HG03457 (cell line): ENCODE data around the gene PDIA5.

Source experiments
- ATAC-seq: cut with Tn5 transposase; IDR thresholded peaks from one replicate; pipeline ENCODE4 v1.9.1; 2021; ENCODE audit warnings: moderate number of reproducible peaks; ENCODE audit not compliant: unreplicated experiment

The PDIA5 gene

DNA sequence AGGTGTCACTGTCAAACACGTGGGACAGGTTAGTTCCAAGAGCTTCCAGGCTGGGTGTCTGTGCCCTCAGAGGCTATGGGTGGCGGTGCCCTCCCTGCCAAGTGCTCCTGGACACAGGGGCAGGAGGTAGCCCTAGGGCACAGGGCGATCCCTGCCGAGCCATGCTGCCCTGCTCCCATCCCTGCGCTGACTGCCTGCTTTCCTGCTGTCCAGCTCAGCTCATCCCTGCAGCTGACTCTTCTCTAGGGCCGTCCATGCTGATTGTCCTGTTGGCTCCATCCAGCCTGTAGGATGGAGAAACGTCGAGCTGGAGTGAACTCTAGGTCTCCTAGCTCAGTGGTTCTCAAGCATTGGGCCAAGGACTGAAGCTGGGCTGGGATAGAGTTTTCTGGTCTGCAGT is 3.7 kb downstream of the PDIA5 start:
- no peak for ATAC-seq

DNA sequence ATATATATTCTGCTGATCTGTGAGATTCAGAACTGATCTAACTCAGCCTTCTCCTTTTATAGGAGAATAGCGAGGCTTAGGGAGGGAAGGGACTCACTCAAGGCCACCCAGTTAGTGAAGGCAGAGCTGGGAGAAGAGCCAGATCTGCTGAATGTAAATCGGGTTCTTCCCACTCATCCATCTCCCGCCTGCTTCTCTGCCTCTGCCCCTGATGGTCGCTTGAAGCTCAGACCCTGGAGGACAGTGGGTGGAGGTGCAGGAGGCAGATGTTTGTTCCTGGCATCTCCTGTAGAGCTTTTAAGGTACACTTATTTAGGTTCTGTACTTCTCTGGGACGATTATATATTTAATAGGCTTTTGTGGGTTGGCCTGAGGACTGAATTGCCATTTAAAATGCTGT is 4.3 kb downstream of the PDIA5 start:
- no peak for ATAC-seq

DNA sequence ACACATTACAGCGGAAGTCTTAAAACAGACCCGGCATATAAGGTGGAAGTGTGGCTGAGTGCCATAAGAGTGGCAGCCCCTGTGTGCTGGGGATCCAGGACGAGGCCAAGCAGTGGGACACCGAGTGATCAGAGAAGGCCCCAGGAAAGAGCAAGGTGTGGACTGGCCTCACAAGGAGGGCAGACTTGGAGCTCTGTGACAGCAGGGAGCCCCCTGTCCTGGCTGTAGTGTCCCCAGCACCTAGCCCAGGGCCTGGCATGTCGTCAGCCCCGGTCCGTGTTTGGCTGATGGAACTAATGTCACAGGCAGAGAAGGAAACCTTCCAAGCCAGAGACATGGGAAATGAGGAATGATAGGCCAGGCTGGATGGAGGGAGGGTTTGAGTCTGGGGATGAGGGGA is 4.8 kb downstream of the PDIA5 start:
- ATAC-seq: no peak

DNA sequence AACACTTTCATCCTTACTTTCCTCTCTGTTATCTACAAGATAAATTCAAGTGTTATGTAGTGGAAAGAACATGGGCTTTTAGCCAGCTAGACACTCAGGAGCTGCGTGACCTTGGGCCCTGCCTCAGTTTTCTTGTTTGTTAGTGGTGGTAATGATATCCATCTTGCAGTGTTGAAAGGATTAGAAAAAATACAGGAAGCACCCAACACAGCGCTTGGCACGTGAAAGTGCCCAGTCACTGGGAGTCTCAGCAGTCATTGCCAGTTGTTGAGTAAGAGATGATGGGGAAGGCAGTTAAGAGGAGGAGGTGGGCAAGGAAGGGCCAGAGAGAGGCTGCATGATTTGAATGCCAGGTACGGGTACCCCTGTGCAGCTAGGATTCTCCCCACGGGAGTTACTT is 5.3 kb downstream of the PDIA5 start:
- no peak for ATAC-seq

DNA sequence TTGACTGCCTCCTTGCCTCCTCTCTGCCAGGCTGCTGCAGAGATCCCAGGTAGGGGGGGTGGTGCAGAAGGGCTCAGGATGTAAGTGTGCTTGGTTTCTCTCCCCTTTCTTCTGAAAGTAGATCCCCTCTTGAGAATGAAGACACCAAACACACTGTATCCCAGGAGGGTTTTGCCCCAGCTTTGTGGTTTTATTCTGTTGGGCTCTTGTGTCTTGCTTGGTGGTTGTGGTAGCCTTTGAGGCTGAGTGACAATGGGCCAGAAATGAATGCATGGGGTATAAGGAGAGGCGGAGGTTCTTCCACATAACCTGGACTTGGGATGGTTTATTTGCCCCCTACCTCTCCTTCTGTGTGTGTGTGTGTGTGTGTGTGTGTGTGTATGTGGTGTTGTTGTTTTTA is 5.7 kb downstream of the PDIA5 start:
- ATAC-seq: no peak

- ATAC-seq: no peak
Measured at GRCh38 chr3:123075359-123075758, 8.5 kb downstream of the PDIA5 start.

GRCh38 chr3:123076112-123076495 is 9.3 kb downstream of the PDIA5 start:
- no peak for ATAC-seq

DNA sequence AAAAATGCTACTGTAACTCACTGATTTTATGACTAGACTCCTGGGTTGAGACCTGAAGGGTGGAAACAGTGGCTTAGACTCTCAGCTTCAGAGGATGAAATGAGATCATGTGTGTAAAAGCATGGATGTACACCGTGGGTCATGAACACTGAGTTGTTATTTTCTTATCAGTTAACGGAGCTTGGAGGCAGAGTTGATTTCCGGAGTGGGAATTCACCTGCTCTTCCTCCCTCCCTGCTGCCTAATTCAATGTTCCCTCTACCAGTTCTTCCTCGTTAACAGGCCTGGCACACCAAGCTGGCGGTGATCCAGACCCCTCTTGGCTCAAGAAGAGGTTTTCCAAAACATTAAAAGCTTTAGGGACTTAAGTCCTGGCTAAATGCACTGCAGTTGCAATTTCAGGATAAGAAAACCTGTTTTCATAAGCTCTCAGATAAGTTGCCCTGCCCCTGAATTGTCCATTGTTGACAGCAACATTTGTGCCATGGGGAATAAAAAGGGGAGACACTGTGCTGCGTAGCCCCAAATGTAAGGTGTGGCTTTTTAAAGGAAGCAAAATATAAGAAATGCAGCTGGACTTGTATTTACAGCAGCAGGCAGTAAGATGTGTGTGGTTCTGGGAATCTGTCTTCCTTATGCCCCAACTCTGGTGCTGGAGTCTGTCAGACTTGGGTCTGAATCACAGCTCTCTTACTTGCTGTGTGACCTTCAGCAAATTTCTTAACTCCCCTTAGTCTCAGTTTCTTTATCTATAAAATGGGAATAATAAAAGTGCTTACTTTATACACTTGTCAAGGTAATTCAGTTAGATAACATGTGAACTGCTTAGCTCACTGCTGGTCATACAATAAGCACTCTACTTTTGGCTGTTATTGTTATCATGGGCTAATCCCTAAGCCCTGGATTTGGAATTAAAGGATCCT is 9.9 kb downstream of the PDIA5 start:
- ATAC-seq: no peak

DNA sequence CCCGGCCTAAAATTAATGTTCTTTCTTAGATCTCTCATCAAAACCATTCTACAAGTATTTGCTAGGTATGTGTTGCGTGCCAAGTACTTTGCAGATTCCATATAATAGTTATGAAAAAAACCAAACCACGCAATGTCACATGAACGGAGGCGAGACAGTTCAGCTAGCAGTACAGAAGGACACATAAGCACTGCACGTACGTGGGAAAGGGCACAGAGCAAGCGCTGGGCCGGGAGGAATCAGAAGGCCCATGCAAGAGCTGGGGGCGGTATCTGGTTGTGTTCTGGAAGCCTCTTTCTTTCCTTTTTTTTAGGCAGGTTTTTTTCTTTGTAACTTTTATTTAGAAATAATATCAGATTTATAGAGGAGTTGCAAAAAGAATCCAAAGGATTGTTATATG is 11.3 kb downstream of the PDIA5 start:
- ATAC-seq: no peak

DNA sequence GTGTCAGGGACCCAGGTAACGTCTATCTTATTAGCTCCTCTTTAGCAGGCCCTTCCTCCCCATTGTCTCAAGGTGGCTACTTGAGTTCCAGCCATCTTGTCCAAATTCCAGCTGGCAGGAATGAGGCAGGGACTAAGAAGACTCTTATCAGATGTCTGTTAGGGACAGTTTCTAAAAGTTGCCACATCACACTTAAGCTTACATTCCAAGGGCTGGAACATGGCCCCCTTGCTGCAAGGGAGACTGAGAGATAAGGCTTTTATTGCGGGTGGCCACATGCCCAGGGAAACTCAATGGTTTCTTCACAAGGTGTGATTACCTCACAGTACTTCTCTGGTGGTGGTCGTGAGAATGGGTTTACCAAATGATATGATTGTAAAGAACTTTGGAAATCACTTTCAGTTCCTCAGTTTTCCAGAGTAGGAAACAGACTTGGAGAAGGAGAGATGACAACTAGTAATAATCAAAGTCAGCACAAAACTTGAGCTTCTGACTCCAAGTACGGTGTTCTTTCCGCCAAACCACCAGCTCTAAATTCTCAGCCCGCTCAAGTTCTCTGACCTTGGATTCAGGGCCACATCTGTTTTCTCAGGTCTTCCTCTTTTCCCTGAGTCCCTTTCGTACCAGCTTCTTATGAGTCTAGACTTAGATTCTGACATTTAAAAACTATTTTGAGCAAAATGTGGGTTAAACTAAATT is 14.2 kb downstream of the PDIA5 start:
- no peak for ATAC-seq

DNA sequence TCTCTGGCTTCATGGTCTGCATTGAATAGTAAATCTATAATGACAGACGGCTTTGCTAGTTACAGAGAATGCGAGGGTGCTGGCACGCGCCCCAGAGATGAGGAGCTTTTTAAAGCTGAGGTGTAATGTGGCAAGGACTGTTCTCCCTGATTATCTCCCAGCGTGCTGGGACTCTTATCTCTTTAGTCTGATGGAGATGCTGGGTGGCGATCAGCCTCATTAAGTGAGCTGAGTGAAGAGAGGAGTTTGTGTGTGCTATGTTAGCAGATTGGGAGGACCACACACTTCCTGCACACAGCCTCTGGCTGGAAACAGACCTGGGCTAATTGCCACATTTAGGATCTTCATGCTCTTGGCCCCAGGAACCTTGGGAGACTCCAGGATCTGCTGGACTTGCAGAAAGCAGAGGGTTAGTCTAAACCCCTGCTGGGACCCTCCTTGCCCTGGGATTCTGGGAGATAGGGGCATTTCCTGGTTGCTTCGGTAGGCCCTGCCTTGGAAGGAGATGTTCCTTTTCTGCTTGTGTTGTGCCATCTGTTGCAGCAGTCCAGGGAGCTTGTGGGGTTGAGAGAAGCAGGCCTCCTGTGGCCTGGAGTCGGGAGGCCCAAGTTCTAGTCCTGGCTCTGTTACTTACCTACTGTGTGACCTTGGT is 15.0 kb downstream of the PDIA5 start:
- peak; percentile 10 for ATAC-seq

GRCh38 chr3:123082370-123083065 is 15.7 kb downstream of the PDIA5 start:
- peak; percentile 49 for ATAC-seq

DNA sequence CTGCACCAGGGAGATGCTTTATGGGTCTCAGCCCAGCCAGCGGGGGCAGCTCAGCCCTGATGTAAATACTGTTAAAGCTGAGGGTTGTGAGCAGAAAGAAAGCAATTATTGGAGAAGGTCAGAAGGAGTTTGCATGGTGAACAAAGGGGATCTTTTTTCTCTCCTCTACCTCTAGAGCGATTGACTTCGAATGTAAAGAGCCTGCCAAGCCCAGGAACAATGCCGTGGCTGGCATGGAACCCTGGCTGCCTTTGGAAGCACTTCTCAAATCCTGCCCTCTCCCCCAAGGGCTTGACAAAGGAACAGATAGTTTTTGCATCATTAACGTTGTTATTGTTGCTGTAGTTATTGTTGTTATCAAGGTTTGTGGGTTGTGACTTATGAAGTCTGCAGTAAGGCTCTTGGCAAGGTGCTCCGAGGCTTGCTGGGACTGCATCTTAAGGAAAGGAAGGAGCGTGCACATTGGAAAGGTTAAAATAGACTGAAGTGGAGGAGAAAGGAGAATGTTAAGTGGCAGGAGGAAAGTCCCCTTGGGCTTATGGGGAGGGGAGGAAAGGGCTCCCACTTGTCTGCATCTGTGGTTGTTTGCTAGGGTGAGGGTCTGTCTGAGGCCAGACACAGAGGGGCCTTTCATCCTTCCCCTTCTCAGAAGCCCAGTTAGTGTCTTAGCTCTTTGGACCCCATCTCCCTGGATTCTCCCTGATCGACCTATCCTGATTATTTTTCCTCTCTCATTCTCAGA is 16.7 kb downstream of the PDIA5 start:
- ATAC-seq: no peak

GRCh38 chr3:123084192-123084591 is 17.4 kb downstream of the PDIA5 start:
- no peak for ATAC-seq

DNA sequence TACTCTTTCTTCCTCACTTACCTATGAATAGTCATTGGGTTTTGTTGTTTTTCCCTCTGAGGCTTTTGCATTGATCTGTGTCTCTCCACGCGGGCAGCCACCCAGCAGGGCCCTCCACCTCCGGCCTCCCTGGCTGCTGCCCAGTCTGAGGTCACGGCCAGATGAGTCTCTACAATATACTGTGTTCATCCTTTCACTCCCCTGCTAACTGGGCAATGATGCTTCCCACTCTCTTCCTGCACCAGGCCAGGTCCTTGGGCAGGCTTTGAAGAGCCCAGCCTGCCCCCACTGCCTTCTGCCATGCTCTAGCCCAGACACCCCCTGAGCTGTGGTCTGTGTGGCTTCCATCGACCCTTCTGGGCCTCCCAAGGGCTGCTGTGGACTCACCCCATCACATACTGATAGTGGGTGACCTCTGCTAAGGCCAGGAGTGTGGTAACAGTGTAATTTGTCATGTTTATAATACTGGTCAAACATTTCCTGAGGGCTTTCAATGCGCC is 18.0 kb downstream of the PDIA5 start:
- ATAC-seq: no peak

GRCh38 chr3:123085293-123085931 is 18.6 kb downstream of the PDIA5 start:
- ATAC-seq: no peak

DNA sequence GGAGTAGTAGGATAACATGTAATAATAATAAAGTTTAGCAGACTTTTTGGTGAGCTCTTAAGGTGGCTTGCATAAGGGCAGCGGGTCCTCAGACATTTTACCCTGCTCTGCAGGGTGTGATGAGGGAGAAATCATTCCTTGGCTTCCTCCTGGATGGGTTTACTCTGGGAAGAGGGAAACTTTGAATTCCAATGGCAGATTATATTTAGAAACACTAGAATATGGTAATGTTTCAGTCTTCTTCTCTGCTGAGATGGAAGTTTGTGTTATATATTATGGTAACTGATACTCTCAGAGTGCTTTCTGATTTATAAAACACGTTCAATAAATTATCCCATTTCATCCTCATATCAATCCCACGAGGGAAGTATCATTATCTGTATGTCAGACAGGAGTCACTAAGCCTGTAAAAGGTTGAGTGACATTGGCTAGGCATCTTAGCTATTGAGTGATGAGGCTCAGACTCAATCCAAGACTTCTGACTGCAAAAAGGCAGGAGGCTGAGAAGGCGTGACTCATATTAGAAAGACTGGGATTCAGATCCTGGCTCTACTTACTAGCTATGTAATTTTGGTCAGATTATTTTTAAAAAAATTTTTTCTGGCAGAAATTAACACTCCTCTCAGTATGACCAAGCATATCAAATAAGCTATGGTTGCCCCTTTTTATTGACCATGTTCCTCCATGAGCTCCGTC is 19.3 kb downstream of the PDIA5 start:
- no peak for ATAC-seq

- no peak for ATAC-seq
Measured at GRCh38 chr3:123088387-123088786, 21.6 kb downstream of the PDIA5 start.

GRCh38 chr3:123089611-123090331 is 22.9 kb downstream of the PDIA5 start:
- no peak for ATAC-seq
